Measurements from ENCODE around the gene TGFA.

TGFA gene

GRCh38 chr2:70443078-70443465, 110.6 kb downstream of the TGFA start:
- no peaks in the 10 kb centered on the region for H4K20me1 ChIP-seq (ENCODE audit: control insufficient read depth, insufficient read depth, low read depth, low read length)
- H3K4me2 ChIP-seq (ENCODE audit: low read length) = no peak overlapping the region
- H3K27me3 ChIP-seq (ENCODE audit: control insufficient read depth, low read length) = no peaks in the 10 kb centered on the region
- no peak for TF ChIP-seq EZH2phosphoT487 (IDR thresholded peaks at IDR 0.05; ENCODE audit: borderline replicate concordance, low read length)
- TF ChIP-seq CTCF (IDR thresholded peaks at IDR 0.05; ENCODE audit: low read depth, low read length, poor library complexity, severe bottlenecking) = no peak
- H3F3A ChIP-seq (ENCODE audit: control insufficient read depth, insufficient read depth) = no peaks in the 10 kb centered on the region
- H3K79me2 ChIP-seq (ENCODE audit: control insufficient read depth, low read length) = no peaks in the 10 kb centered on the region
- no peak overlapping the region for H3K4me3 ChIP-seq (ENCODE audit: low read length)
- H3K9me3 ChIP-seq (ENCODE audit: control insufficient read depth, insufficient read depth, low read length) = no peaks in the 10 kb centered on the region
- no peaks in the 10 kb centered on the region for H3K36me3 ChIP-seq (ENCODE audit: control insufficient read depth, low read length)
- no peaks in the 10 kb centered on the region for H3K9me2 ChIP-seq (replicated peaks; ENCODE audit: control insufficient read depth, low read length)
- H3K27ac ChIP-seq (ENCODE audit: low read depth, low read length) = no peak overlapping the region
- no peaks in the 10 kb centered on the region for H3K4me1 ChIP-seq (ENCODE audit: control insufficient read depth, low read length)

GRCh38 chr2:70442301-70443077, 111.1 kb downstream of the TGFA start:
- Histone ChIP-seq H4K20me1 (ENCODE audit: control insufficient read depth, insufficient read depth, low read depth, low read length) (no peaks in the 10 kb centered on the region), H3K79me2 (ENCODE audit: control insufficient read depth, low read length) (no peaks in the 10 kb centered on the region), H3K36me3 (ENCODE audit: control insufficient read depth, low read length) (no peaks in the 10 kb centered on the region), H3F3A (ENCODE audit: control insufficient read depth, insufficient read depth) (no peaks in the 10 kb centered on the region), H3K4me1 (ENCODE audit: control insufficient read depth, low read length) (no peaks in the 10 kb centered on the region), H3K9me2 (replicated peaks; ENCODE audit: control insufficient read depth, low read length) (no peaks in the 10 kb centered on the region), H3K9me3 (ENCODE audit: control insufficient read depth, insufficient read depth, low read length) (no peaks in the 10 kb centered on the region), H3K27ac (ENCODE audit: low read depth, low read length) (no peak overlapping the region), H3K27me3 (ENCODE audit: control insufficient read depth, low read length) (no peaks in the 10 kb centered on the region), H3K4me3 (ENCODE audit: low read length) (no peak overlapping the region), H3K4me2 (ENCODE audit: low read length) (no peak overlapping the region)
- TF ChIP-seq CTCF (IDR thresholded peaks at IDR 0.05; ENCODE audit: low read depth, low read length, poor library complexity, severe bottlenecking) (no peak), EZH2phosphoT487 (IDR thresholded peaks at IDR 0.05; ENCODE audit: borderline replicate concordance, low read length) (no peak)

GRCh38 chr2:70440621-70441020, 113.0 kb downstream of the TGFA start:
- Histone ChIP-seq H3K4me2 (ENCODE audit: low read length) (no peak overlapping the region), H3K36me3 (ENCODE audit: control insufficient read depth, low read length) (no peaks in the 10 kb centered on the region), H3K9me3 (ENCODE audit: control insufficient read depth, insufficient read depth, low read length) (no peaks in the 10 kb centered on the region), H3K27ac (ENCODE audit: low read depth, low read length) (no peak overlapping the region), H3K9me2 (replicated peaks; ENCODE audit: control insufficient read depth, low read length) (no peaks in the 10 kb centered on the region), H3F3A (ENCODE audit: control insufficient read depth, insufficient read depth) (no peaks in the 10 kb centered on the region), H3K27me3 (ENCODE audit: control insufficient read depth, low read length) (peaks cover 8% of the 10 kb centered on the region; the same call in 1 of the 2 replicates), H3K4me1 (ENCODE audit: control insufficient read depth, low read length) (no peaks in the 10 kb centered on the region), H4K20me1 (ENCODE audit: control insufficient read depth, insufficient read depth, low read depth, low read length) (no peaks in the 10 kb centered on the region), H3K4me3 (ENCODE audit: low read length) (no peak overlapping the region), H3K79me2 (ENCODE audit: control insufficient read depth, low read length) (no peaks in the 10 kb centered on the region)
- no peak for TF ChIP-seq CTCF (IDR thresholded peaks at IDR 0.05; ENCODE audit: low read depth, low read length, poor library complexity, severe bottlenecking)
- TF ChIP-seq EZH2phosphoT487 (IDR thresholded peaks at IDR 0.05; ENCODE audit: borderline replicate concordance, low read length) = no peak
